ENCODE results near the gene NEK11.

Gene NEK11

GRCh38 chr3:131082246-131082645, 55.6 kb downstream of the NEK11 start:
- H3K27me3 ChIP-seq (ENCODE audit: control insufficient read depth, insufficient read depth, low read length) = no peaks in the 10 kb centered on the region
- no peaks in the 10 kb centered on the region for H3K9me3 ChIP-seq (ENCODE audit: control insufficient read depth, low read length)
- no peak overlapping the region for H3K4me3 ChIP-seq (ENCODE audit: low read depth, low read length)
- H3K4me2 ChIP-seq (ENCODE audit: low read length) = no peak overlapping the region
- no peak overlapping the region for H3K9ac ChIP-seq
- H2AFZ ChIP-seq = no peak overlapping the region
- no peak overlapping the region for H3K27ac ChIP-seq
- no peak for TF ChIP-seq CTCF (IDR thresholded peaks at IDR 0.05)
- no peaks in the 10 kb centered on the region for H3K36me3 ChIP-seq (ENCODE audit: control insufficient read depth, insufficient read depth, low read length)
- H3K79me2 ChIP-seq = no peaks in the 10 kb centered on the region
- peaks cover 2% of the 10 kb centered on the region for H3K4me1 ChIP-seq

- H3K27me3 ChIP-seq (ENCODE audit: control insufficient read depth, insufficient read depth, low read length) = no peaks in the 10 kb centered on the region
- TF ChIP-seq CTCF (IDR thresholded peaks at IDR 0.05) = no peak
- H3K9me3 ChIP-seq (ENCODE audit: control insufficient read depth, low read length) = no peaks in the 10 kb centered on the region
- no peak overlapping the region for H3K4me2 ChIP-seq (ENCODE audit: low read length)
- no peak overlapping the region for H2AFZ ChIP-seq
- H3K27ac ChIP-seq = no peak overlapping the region
- H3K4me3 ChIP-seq (ENCODE audit: low read depth, low read length) = no peak overlapping the region
- H3K4me1 ChIP-seq = no peaks in the 10 kb centered on the region
- H3K79me2 ChIP-seq = no peaks in the 10 kb centered on the region
- no peak overlapping the region for H3K9ac ChIP-seq
- no peaks in the 10 kb centered on the region for H3K36me3 ChIP-seq (ENCODE audit: control insufficient read depth, insufficient read depth, low read length)
Measured at GRCh38 chr3:131082871-131083863, 56.5 kb downstream of the NEK11 start.

GRCh38 chr3:131091768-131092167, 65.1 kb downstream of the NEK11 start:
- Histone ChIP-seq H3K27ac (no peak overlapping the region), H3K9ac (no peak overlapping the region), H3K27me3 (ENCODE audit: control insufficient read depth, insufficient read depth, low read length) (no peaks in the 10 kb centered on the region), H3K36me3 (ENCODE audit: control insufficient read depth, insufficient read depth, low read length) (no peaks in the 10 kb centered on the region), H2AFZ (no peak overlapping the region), H3K4me1 (no peaks in the 10 kb centered on the region), H3K9me3 (ENCODE audit: control insufficient read depth, low read length) (no peaks in the 10 kb centered on the region), H3K79me2 (no peaks in the 10 kb centered on the region), H3K4me3 (ENCODE audit: low read depth, low read length) (no peak overlapping the region), H3K4me2 (ENCODE audit: low read length) (no peak overlapping the region)
- no peak for TF ChIP-seq CTCF (IDR thresholded peaks at IDR 0.05)

GRCh38 chr3:131107637-131108433, 81.2 kb downstream of the NEK11 start:
- Histone ChIP-seq H3K36me3 (ENCODE audit: control insufficient read depth, insufficient read depth, low read length) (no peaks in the 10 kb centered on the region), H3K4me2 (ENCODE audit: low read length) (no peak overlapping the region), H3K4me1 (no peaks in the 10 kb centered on the region), H2AFZ (no peak overlapping the region), H3K9ac (no peak overlapping the region), H3K4me3 (ENCODE audit: low read depth, low read length) (no peak overlapping the region), H3K79me2 (no peaks in the 10 kb centered on the region), H3K27ac (no peak overlapping the region), H3K9me3 (ENCODE audit: control insufficient read depth, low read length) (no peaks in the 10 kb centered on the region), H3K27me3 (ENCODE audit: control insufficient read depth, insufficient read depth, low read length) (no peaks in the 10 kb centered on the region)
- no peak for TF ChIP-seq CTCF (IDR thresholded peaks at IDR 0.05)
